HepG2 (cell line): ENCODE results near the gene TLR5. TPM values are rescaled to one million over a fixed set of nuclear protein-coding genes. Genes with fewer than 3 reads are reported as not detected.

ENCODE experiments used
- CCAR2 ChIP-seq: fragments of 200-400 bp; formaldehyde crosslinking; optimal IDR thresholded peaks from 2 replicates; pipeline ENCODE3; 2018; ENCODE audit warnings: low read depth, mild to moderate bottlenecking, low read length, moderate library complexity
- GFI1 ChIP-seq: sonication (generic); formaldehyde crosslinking; IDR thresholded peaks from 2 replicates; pipeline ENCODE4 v1.5.0; 2020; ENCODE audit warnings: missing genetic modification reagents, mild to moderate bottlenecking, borderline replicate concordance
- GLI4 ChIP-seq: sonication (generic); formaldehyde crosslinking; IDR thresholded peaks from 2 replicates; pipeline ENCODE4 v1.5.1; 2020; ENCODE audit warnings: missing genetic modification reagents, mild to moderate bottlenecking, moderate library complexity, borderline replicate concordance
- GZF1 ChIP-seq: sonication (generic); formaldehyde crosslinking; IDR thresholded peaks from 2 replicates; pipeline ENCODE4 v1.5.1; 2020; ENCODE audit warnings: mild to moderate bottlenecking, missing genetic modification reagents
- JARID2 ChIP-seq: sonication (generic); formaldehyde crosslinking; IDR thresholded peaks from 2 replicates; pipeline ENCODE4 v1.8.1; 2023; ENCODE audit warnings: missing genetic modification reagents, inconsistent platforms; ENCODE audit not compliant: insufficient replicate concordance
- MAFK ChIP-seq, 2 experiments: IDR thresholded peaks in 1 of 2; conservative IDR thresholded peaks in 1 of 2; 2 replicates each; pipeline ENCODE4 v1.6.1; 2011; ENCODE audit warnings: improper control_type of control experiment in 2 of 2, low read length in 2 of 2
- NFE2L2 ChIP-seq: fragments of 150-350 bp; IDR thresholded peaks from 2 replicates; pipeline ENCODE4 v1.6.1; 2014; ENCODE audit warnings: low read length
- NFYB ChIP-seq: sonication (generic); formaldehyde crosslinking; IDR thresholded peaks from 2 replicates; pipeline ENCODE4 v1.4.0; 2020; ENCODE audit warnings: missing genetic modification reagents
- POLR2AphosphoS2 ChIP-seq: IDR thresholded peaks from 2 replicates; pipeline ENCODE4 v1.6.1; 2011; ENCODE audit warnings: low read depth, low read length, improper control_type of control experiment
- REPIN1 ChIP-seq: sonication (generic); formaldehyde crosslinking; IDR thresholded peaks from 2 replicates; pipeline ENCODE4 v1.8.0; 2022; ENCODE audit warnings: missing genetic modification reagents, low read depth, mild to moderate bottlenecking, borderline replicate concordance
- RXRB ChIP-seq: IDR thresholded peaks from 2 replicates; pipeline ENCODE4 v1.6.1; 2016; ENCODE audit warnings: borderline replicate concordance, missing genetic modification reagents, missing compliant biosample characterization
- SATB2 ChIP-seq: sonication (generic); formaldehyde crosslinking; IDR thresholded peaks from 2 replicates; pipeline ENCODE4 v1.5.0; 2020; ENCODE audit warnings: missing genetic modification reagents
- SOX13 ChIP-seq, 3 experiments: fragments of 450-650 bp in 1 of 3; sonication (generic) in 1 of 3; formaldehyde crosslinking in 1 of 3; IDR thresholded peaks in 2 of 3; conservative IDR thresholded peaks in 1 of 3; 2 replicates each; pipeline versions ENCODE4 v1.5.0 to v1.6.1; 2016 to 2020; ENCODE audit warnings: antibody characterized with exemption in 1 of 3, mild to moderate bottlenecking in 1 of 3, missing compliant biosample characterization in 1 of 3, missing genetic modification reagents in 1 of 3, moderate library complexity in 1 of 3
- SP2 ChIP-seq: sonication (generic); formaldehyde crosslinking; IDR thresholded peaks from 2 replicates; pipeline ENCODE4 v1.5.1; 2020; ENCODE audit warnings: mild to moderate bottlenecking, missing genetic modification reagents
- SSRP1 ChIP-seq: IDR thresholded peaks from 2 replicates; pipeline ENCODE4 v1.6.1; 2016; ENCODE audit warnings: control low read depth
- TEAD2 ChIP-seq: sonication (generic); formaldehyde crosslinking; IDR thresholded peaks from 2 replicates; pipeline ENCODE4 v1.9.0; 2021; ENCODE audit warnings: missing genetic modification reagents
- ZFX ChIP-seq: sonication (generic); formaldehyde crosslinking; IDR thresholded peaks from 2 replicates; pipeline ENCODE4 v1.4.0; 2020; ENCODE audit warnings: mild to moderate bottlenecking, low read depth, missing genetic modification reagents, moderate library complexity
- ZNF234 ChIP-seq: sonication (generic); formaldehyde crosslinking; conservative IDR thresholded peaks from 2 replicates; pipeline ENCODE4 v1.5.1; 2020; ENCODE audit warnings: mild to moderate bottlenecking, missing genetic modification reagents
- ZNF30 ChIP-seq: sonication (generic); formaldehyde crosslinking; IDR thresholded peaks from 2 replicates; pipeline ENCODE4 v1.5.0; 2020; ENCODE audit warnings: mild to moderate bottlenecking, missing genetic modification reagents
- ZNF329 ChIP-seq: sonication (generic); formaldehyde crosslinking; IDR thresholded peaks from 2 replicates; pipeline ENCODE4 v1.9.0; 2021; ENCODE audit warnings: low read depth, mild to moderate bottlenecking, missing genetic modification reagents
- ZNF367 ChIP-seq: sonication (generic); formaldehyde crosslinking; IDR thresholded peaks from 2 replicates; pipeline ENCODE4 v1.4.0; 2020; ENCODE audit warnings: missing genetic modification reagents, borderline replicate concordance
- ZNF441 ChIP-seq: sonication (generic); formaldehyde crosslinking; IDR thresholded peaks from 2 replicates; pipeline ENCODE4 v1.7.0; 2021; ENCODE audit warnings: missing genetic modification reagents, borderline replicate concordance
- ZNF496 ChIP-seq: sonication (generic); formaldehyde crosslinking; IDR thresholded peaks from 2 replicates; pipeline ENCODE4 v1.8.1; 2023; ENCODE audit warnings: mild to moderate bottlenecking, moderate library complexity, missing genetic modification reagents; ENCODE audit not compliant: insufficient replicate concordance
- ZNF501 ChIP-seq: sonication (generic); formaldehyde crosslinking; IDR thresholded peaks from 2 replicates; pipeline ENCODE4 v1.5.1; 2020; ENCODE audit warnings: mild to moderate bottlenecking, moderate library complexity, missing genetic modification reagents
- ZNF564 ChIP-seq: sonication (generic); formaldehyde crosslinking; IDR thresholded peaks from 2 replicates; pipeline ENCODE4 v1.8.1; 2023; ENCODE audit warnings: mild to moderate bottlenecking, missing genetic modification reagents
- ZNF569 ChIP-seq: sonication (generic); formaldehyde crosslinking; IDR thresholded peaks from 2 replicates; pipeline ENCODE4 v1.5.0; 2020; ENCODE audit warnings: mild to moderate bottlenecking, missing genetic modification reagents, moderate library complexity, borderline replicate concordance
- ZNF709 ChIP-seq: sonication (generic); formaldehyde crosslinking; IDR thresholded peaks from 2 replicates; pipeline ENCODE4 v1.5.0; 2020; ENCODE audit warnings: mild to moderate bottlenecking, missing genetic modification reagents
- ZNF770 ChIP-seq: sonication (generic); formaldehyde crosslinking; IDR thresholded peaks from 2 replicates; pipeline ENCODE4 v1.5.0; 2020; ENCODE audit warnings: mild to moderate bottlenecking, missing genetic modification reagents
- ZXDC ChIP-seq: sonication (generic); formaldehyde crosslinking; IDR thresholded peaks from 2 replicates; pipeline ENCODE4 v1.5.0; 2020; ENCODE audit warnings: mild to moderate bottlenecking, missing genetic modification reagents
- polyA plus RNA-seq, 8 experiments: library from polyadenylated mRNA; depleted of rRNA in 3 of 8; stranded (reverse) in 7 of 8; unstranded in 1 of 8; fragments of >200 nt; fragmentation: Illumina TruSeq in 4 of 8; extraction: Trizol in 4 of 8; gene quantifications; 2 replicates each; pipeline versions ENCODE4 v1.2.1 to v1.2.3, GENCODE V29; 2011 to 2016; ENCODE audit warnings: low read depth in 4 of 8, missing spikeins in 1 of 8, mixed read lengths in 1 of 8; ENCODE audit not compliant: insufficient read depth in 1 of 8
- total RNA-seq, 5 experiments: library from RNA; depleted of rRNA; stranded (reverse); fragments of >200 nt; fragmentation: Illumina TruSeq; extraction: Trizol; gene quantifications; 2 replicates each; pipeline ENCODE4 v1.2.3, GENCODE V29; 2016; ENCODE audit warnings: low read depth in 1 of 5

TLR5 gene
- total and polyA plus RNA-seq, 2 of the 13 experiments (the other 11 are each of a cell fraction or from before 2014, with no cell fraction given) = not detected

GRCh38 chr1:223109581-223110026 is 33.4 kb downstream of the TLR5 start (continued):
- TF ChIP-seq ZNF496 (CRISPR knock-in tag) (no peak), RXRB (CRISPR knock-in tag) (peak; percentile 78), GLI4 (CRISPR knock-in tag) (no peak), ZNF770 (no peak), TEAD2 (CRISPR knock-in tag) (no peak), ZNF709 (CRISPR knock-in tag) (no peak), ZNF501 (CRISPR knock-in tag) (no peak), GFI1 (no peak), MAFK (conservative IDR thresholded peaks at IDR 0.05 in 1 of 2, IDR thresholded peaks at IDR 0.05 in 1 of 2; ENCODE audit: low read length in 2 of 2) (no peak), POLR2AphosphoS2 (no peak), ZNF367 (CRISPR knock-in tag) (no peak), GZF1 (CRISPR knock-in tag) (no peak), NFE2L2 (no peak), ZNF569 (CRISPR knock-in tag) (no peak), ZNF441 (no peak), CCAR2 (no peak), ZFX (CRISPR knock-in tag) (0 out of 2 replicates have a peak, but pooled peaks have one; percentile 17), NFYB (CRISPR knock-in tag) (no peak), ZNF329 (no peak), JARID2 (no peak), SP2 (CRISPR knock-in tag) (no peak), ZNF564 (CRISPR knock-in tag) (no peak), ZXDC (no peak), ZNF234 (no peak), SATB2 (no peak), SOX13 (IDR thresholded peaks at IDR 0.05) (no peak), SOX13 (CRISPR knock-in tag; conservative IDR thresholded peaks at IDR 0.05 in 1 of 2, IDR thresholded peaks at IDR 0.05 in 1 of 2) (peak in 1 of 2 experiments; percentile 48; a peak in 1 of 4 replicates), REPIN1 (CRISPR knock-in tag) (no peak), ZNF30 (CRISPR knock-in tag) (no peak), SSRP1 (CRISPR knock-in tag) (no peak)
